EL (cell line): ENCODE data around the gene LCN15.
"Not testable (repeated sequence)": the region's sequence is repeated elsewhere in the genome, so short reads cannot be mapped to it uniquely, and the experiment has no call there.

Experiments
- DNase-seq: peaks from one replicate; pipeline ENCODE4 v3.0.0-alpha.2; 2016

The LCN15 gene

GRCh38 chr9:136773386-136774044 lies 9.2 kb upstream of the LCN15 start:
- DNase-seq: peak; percentile 26

GRCh38 chr9:136771907-136772415 lies 7.6 kb upstream of the LCN15 start:
- DNase-seq: no peak

DNA sequence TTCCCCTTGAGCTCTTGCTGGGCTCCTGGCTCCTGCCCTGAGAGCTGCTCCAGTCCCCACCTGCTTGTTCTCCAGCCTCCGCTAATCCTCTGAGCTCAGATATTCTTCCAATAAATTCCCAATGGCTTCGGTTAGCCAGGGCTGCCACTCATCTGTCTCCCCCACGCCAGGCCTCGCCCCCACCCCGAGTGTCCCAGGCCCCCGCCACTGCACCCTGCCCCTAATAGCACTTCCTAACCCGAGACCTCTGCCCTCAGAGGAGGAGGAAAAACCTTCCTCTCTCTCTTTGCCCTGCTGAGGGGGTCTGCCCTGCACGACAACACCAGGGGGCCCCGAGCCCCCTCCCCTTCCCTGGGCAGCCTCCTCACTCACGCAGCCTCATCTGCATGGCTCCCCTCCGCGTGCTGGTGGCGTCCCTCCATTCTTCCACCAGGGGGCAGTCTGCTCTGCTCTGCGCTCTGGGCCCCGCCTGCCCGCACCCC lies 5.4 kb upstream of the LCN15 start:
- DNase-seq: no peak

DNA sequence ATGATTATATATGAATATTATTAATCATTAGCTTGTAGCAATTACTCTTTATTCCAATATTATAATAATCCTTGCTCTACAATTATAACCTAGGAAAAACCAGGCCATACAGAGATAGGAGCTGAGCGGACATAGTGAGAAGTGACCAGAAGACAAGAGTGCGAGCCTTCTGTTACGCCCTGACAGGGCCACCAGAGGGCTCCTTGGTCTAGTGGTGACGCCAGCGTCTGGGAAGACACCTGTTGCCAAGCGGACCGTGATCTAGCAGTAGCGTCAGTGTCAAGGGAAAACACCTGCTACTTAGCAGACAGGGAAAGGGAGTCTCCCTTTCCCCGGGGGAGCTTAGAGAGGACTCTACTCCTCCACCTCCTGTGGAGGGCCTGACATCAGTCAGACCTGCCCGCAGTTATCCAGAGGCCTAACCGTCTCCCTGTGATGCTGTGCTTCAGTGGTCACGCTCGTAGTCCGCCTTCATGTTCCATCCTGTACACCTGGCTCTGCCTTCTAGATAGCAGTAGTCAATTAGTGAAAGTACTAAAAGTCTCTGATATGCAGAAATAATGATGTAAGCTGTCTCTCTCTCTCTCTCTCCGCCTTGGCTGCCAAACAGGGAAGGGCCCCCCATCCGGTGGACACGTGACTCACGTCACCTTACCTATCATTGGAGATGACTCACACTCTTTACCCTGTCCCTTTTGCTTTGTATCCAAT lies 2.2 kb upstream of the LCN15 start:
- DNase-seq: peak; percentile 43

DNA sequence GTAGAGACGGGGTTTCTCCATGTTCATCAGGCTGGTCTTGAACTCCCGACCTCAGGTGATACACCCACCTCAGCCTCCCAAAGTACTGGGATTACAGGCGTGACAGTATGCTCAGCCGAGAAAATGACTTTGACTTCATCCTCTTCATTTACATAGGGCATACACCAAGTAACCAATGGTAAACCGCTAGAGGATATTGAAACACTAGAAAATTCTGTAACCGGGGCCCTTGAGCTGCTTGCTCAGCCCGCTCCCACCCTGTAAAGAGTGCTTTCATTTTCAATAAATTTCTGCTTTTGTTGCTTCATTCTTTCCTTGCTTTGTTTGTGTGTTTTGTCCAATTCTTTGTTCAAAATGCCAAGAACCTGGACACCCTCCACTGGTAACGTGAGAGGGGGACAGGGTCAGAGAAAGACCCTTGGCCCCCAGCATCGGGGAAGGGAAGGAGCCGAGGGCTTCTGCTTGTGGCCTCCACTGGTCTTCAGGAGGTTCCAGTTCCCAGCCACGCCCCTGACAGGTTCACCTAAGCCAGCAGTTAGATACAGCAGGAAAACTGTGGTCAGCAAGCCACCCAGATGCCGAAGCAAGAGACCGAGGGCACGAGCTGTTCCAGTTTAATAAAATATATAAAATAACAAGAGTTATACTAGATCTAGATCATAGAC lies 1.6 kb upstream of the LCN15 start:
- not testable (repeated sequence) for DNase-seq

GRCh38 chr9:136765041-136765440 lies 723 bp upstream of the LCN15 start:
- no peak for DNase-seq

GRCh38 chr9:136763649-136764035 lies 676 bp downstream of the LCN15 start:
- no peak for DNase-seq

DNA sequence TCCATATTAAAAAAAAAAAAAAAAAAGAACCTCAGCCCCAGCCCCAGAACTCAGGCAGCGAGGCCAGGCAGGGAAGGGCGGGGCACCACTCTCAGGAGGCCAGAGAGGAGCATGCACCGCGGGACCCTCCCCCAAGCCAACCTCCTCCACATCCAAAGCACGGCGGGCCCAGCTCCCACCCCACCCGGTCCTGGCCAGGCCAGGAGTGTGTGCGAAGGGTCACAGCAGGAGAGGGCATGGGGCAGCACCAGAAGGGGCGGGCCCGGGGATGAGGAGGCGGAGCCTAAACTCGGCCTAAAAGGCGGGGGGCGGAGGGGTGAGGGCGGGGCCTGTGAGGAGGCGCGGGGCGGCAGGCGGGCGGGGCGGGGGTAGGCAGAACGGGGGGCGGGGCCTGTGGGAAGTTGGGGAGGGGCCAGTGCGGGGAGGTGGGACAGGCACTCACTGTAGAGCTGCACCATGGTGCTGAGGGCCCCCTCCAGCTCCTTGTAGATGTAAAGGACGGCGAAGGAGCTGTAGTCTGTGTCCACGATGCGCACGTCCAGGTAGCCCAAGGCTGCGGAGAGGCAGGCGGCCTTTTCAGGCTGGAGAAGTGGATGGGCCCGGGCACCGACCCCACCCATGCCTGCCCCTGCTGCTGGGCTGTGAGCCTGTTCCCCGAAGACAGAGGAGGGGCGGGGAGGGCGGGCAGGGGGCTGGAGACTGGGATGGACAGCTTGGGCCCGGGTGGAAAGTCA lies 1.2 kb downstream of the LCN15 start:
- peak; percentile 34 for DNase-seq

DNA sequence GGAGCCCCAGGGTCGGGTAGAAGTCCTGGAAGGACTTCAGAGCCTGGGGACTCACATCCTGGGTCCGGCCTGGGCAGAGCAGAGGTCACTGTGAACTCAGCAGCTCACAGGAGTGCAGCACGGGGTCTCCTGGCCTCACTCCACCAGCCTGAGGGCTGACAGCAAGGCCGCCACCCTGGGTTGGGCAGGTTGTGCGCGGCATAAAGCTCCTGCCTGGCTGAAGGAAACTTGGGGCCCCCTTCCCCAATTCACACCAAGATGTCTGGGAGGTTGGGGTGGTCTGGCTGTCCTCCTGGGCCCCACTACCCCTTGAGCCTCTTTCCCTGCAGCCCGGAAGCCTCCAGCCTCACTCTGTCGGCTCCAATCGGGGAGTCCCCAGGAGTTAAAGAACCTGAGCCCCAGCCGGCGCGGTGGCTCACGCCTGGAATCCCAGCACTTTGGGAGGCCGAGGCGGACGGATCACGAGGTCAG lies 2.1 kb downstream of the LCN15 start:
- DNase-seq: no peak

DNA sequence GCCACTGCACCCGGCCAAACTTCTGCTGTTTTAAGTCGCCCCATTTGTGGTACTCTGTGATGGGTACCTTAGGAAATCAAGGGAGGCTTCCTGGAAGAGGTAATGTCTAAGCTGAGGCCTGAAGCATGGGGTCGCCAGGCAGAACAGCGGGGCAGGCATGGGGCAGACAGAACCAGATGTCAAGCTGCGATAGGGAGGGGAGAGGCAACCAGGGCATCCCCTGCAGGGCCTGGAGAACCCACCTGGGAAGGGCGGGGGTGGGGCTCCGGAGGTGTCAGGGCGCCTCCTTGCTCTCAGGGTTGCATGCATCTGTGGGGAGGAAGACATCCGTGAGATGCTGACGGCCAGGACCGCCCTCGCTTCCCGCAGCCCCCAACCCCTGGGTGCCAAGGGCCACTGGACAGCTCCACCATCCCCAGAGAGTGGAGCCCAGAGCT lies 2.8 kb downstream of the LCN15 start:
- no peak for DNase-seq

DNA sequence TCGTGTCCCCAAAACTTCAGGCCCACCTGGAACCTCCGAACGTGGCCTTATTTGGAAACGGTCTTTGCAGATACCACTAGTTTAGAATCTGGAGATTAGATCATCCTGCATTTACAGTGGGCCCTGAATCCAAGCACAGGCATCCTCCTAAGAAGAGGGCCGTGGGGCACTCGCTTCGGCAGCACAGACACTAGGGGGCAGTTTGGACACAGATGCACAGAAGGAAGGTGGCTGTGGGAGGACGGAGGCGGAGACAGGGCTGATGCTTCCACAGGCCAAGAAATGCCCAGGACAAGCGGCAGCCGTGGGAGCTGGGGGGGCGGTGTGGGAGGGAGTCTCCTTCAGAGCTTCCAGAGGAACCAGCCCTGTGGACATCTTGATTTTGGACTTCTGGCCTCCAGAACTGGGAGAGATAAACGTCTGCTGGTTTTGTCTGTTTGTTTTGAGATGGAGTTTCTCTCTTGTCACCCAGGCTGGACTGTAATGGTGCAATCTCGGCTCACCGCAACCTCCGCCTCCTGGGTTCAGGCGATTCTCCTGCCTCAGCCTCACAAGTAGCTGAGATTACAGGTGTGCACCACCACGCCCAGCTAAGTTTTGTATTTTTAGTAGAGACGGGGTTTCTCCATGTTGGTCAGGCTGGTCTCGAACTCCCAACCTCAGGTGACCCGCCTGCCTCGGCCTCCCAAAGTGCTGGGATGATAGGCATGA lies 3.3 kb downstream of the LCN15 start:
- DNase-seq: peak; percentile 76

GRCh38 chr9:136760424-136760823 lies 3.9 kb downstream of the LCN15 start:
- no peak for DNase-seq

GRCh38 chr9:136759436-136760325 lies 4.6 kb downstream of the LCN15 start:
- DNase-seq: no peak

DNA sequence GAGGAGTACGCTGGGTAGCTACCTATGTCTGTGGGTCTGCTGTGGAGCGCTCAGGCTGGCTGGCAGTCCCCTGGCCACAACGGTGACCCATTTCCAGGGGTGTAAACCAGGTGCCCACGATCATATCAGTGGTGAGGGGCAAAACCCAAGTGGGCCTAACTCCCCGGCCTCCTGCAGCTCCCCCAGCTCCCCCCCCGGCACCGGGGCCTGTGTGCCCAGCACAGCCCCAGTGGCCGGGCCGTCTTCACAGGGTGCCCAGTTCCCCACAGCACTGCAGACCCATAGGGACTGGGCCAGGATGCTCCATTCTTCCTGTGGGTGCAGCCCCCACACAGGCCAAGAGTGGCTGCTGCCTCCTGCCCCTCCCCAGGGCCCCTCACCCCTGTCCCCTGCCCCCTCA lies 5.3 kb downstream of the LCN15 start:
- no peak for DNase-seq

DNA sequence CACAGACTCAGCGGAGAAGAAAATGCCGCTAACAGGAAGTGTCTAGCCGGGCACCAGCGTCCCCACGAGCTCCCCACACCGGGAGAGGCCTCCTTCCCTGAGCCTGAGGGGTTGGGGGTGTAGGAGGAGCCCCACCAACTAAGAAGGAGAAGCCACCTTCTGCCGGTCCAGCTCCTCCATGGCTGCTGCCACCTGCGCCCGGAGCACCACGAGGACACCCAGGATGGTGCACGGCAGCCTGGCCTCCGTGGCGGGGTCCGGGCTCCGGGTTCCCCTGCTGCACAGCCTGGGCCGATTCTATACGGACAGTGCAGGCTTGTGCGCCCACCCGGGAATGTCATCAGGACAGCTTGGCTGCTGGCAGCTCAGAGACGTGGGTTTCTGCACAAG lies 6.6 kb downstream of the LCN15 start:
- no peak for DNase-seq

- DNase-seq: no peak
Observed at GRCh38 chr9:136757328-136757727, 7.0 kb downstream of the LCN15 start.

DNA sequence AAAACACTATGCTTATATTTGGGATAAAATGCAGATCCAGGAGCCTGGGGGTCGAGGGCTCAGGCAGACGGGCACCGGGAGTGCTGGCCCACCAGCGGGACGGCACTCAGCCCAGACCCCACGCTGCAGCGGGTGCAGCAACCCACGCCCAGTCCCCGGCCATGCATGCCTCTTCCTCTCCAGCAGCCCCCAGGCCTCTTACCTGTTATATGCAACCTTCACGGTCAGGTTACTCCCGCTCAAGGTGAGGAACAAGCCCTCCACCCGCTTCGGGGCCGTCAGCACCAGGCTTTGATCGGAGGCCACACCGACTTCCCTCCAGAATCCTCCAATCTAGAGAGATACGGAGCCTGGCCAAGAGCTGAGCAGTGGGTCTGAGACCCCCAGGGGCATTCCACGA lies 7.5 kb downstream of the LCN15 start:
- DNase-seq: no peak

DNA sequence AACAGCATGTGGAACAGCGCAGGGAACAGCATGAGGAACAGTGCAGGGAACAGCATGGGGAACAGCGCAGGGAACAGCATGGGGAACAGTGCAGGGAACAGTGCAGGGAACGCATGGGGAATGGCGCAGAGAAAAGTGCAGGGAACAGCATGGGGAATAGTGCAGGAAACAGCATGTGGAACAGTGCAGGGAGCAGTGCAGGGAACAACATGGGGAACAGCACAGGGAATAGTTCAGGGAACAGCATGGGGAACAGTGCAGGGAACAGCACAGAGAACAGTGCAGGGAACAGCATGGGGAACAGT lies 8.2 kb downstream of the LCN15 start:
- DNase-seq: no peak

GRCh38 chr9:136755302-136756133 lies 8.8 kb downstream of the LCN15 start:
- not testable (repeated sequence) for DNase-seq

- DNase-seq: no peak
Observed at GRCh38 chr9:136754626-136755301, 9.6 kb downstream of the LCN15 start.
